ENCODE measurements around the gene OR6N2. TPM values are rescaled to one million over a fixed set of nuclear protein-coding genes. Genes with fewer than 3 reads are reported as not detected.

The OR6N2 gene
- total and polyA plus RNA-seq, 9 of the 15 experiments (the other 6 are each of a cell fraction or from before 2014, with no cell fraction given), result not detected

GRCh38 chr1:158793604-158794003, 12.6 kb upstream of the OR6N2 start (continued):
- TF ChIP-seq FOXJ2 (tag; IDR thresholded peaks at IDR 0.05) (no peak), REST (IDR thresholded peaks at IDR 0.05; ENCODE audit: borderline replicate concordance) (peak; percentile 55; the same call in 1 of the 2 replicates), REST (CRISPR knock-in tag; IDR thresholded peaks at IDR 0.05; ENCODE audit: low read depth) (no peak), CTCF (IDR thresholded peaks at IDR 0.05 in 2 of 3, conservative IDR thresholded peaks at IDR 0.05 in 1 of 3; ENCODE audit: insufficient read depth in 2 of 3, low read depth in 1 of 3, low read length in 3 of 3) (peak; percentile 60 to 68 (median 67)), ZNF384 (IDR thresholded peaks at IDR 0.05; ENCODE audit: low read depth, low read length) (0 out of 2 replicates have a peak, but pooled peaks have one; percentile 7), SMC3 (conservative IDR thresholded peaks at IDR 0.05; ENCODE audit: insufficient read depth, low read depth, low read length) (0 out of 2 replicates have a peak, but pooled peaks have one; percentile 27)

Data from K562 (cell line).